ENCODE measurements around the gene CACNA1G.
A peak's percentile ranks its signal among the peaks of the same experiment; 100 is the strongest.

The CACNA1G gene

GRCh38 chr17:50570032-50570431 lies 9.5 kb downstream of the CACNA1G start:
- no peak for DNase-seq

- peak in 1 of 2 experiments; percentile 39 for DNase-seq
These were observed 10.0 kb downstream of the CACNA1G start for GRCh38 chr17:50570528-50570927.

- no peak for DNase-seq
These were observed 11.2 kb downstream of the CACNA1G start for GRCh38 chr17:50571681-50572080.

GRCh38 chr17:50572541-50572940 lies 12.0 kb downstream of the CACNA1G start:
- DNase-seq: no peak

- DNase-seq: no peak
These were observed 13.5 kb downstream of the CACNA1G start for GRCh38 chr17:50573866-50574611.

- peak in 1 of 2 experiments; percentile 68 for DNase-seq
These were observed 15.2 kb downstream of the CACNA1G start for GRCh38 chr17:50575581-50576210.

GRCh38 chr17:50576864-50577263 lies 16.3 kb downstream of the CACNA1G start:
- DNase-seq: no peak

- no peak for DNase-seq
These were observed 17.0 kb downstream of the CACNA1G start for GRCh38 chr17:50577451-50577954.

DNA sequence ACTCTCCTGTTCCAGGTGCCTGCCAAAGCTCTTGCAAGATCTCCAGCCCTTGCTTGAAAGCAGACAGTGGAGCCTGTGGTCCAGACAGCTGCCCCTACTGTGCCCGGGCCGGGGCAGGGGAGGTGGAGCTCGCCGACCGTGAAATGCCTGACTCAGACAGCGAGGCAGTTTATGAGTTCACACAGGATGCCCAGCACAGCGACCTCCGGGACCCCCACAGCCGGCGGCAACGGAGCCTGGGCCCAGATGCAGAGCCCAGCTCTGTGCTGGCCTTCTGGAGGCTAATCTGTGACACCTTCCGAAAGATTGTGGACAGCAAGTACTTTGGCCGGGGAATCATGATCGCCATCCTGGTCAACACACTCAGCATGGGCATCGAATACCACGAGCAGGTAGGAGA lies 17.7 kb downstream of the CACNA1G start:
- no peak for DNase-seq

DNA sequence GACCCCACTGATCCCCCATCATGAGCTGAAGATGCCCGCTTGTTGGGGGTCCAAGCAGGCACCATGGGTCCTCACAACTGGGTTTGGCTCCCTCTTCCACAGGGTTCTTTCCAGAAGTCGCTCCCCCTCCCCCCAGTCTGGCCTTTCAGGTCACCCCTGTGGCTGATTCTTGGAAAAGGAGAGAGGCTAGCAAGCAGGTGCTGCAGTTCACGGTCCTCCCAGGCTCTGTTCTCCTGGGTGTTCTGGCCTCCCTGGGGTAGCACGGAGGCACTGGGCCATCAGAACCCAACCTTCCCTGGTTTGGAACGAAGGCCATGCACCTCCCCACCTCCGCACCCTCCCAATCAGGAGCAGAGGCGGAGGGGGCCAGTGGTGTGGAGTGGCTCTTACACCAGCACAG lies 18.9 kb downstream of the CACNA1G start:
- DNase-seq: no peak

GRCh38 chr17:50580646-50581045 lies 20.1 kb downstream of the CACNA1G start:
- no peak for DNase-seq

- DNase-seq: no peak
These were observed 20.8 kb downstream of the CACNA1G start for GRCh38 chr17:50581316-50581715.

GRCh38 chr17:50582741-50583140 lies 22.2 kb downstream of the CACNA1G start:
- DNase-seq: no peak

GRCh38 chr17:50583641-50584040 lies 23.1 kb downstream of the CACNA1G start:
- no peak for DNase-seq

- DNase-seq: no peak
These were observed 23.6 kb downstream of the CACNA1G start for GRCh38 chr17:50584116-50584515.

GRCh38 chr17:50584749-50585148 lies 24.2 kb downstream of the CACNA1G start:
- DNase-seq: no peak

DNA sequence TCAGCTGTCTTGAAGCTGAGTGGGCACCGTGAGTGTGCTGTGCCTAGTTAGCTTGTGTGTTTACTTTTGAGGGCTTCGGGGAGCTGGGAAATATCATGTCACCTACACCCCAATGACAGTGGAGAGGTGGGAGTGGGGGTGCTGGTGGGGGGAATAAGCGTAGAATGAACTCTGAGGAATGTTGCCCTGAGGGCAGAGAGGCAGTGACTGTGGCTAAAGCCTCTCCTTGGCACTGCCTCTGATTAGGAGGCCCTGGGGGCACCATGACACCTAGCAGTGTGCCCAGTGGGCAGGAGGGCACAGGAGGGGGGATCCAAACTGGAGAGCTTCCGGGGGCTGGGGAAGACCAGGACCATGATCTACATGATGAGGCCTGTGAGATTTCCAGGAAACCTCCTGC lies 24.8 kb downstream of the CACNA1G start:
- DNase-seq: no peak

DNA sequence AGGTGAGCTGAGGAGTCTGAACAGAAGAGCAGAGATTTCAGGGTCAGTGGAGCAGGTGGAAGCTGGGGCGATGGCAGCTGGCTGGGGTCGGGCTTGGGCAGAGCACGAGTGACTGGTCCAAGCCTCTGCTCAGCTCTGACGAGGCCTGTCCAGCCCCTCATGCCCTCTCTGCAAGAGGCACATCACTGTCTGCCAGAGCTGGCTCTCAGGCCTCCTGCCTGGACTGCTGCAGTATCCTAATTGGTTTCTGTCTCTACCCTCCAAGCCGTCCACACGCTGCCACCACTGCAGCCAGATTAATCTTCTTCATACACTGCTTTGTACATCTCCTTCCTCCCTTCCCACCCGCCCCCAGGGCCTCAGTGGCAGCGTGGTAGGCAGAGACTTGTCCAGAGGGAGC lies 25.4 kb downstream of the CACNA1G start:
- DNase-seq: no peak

- no peak for DNase-seq
These were observed 26.1 kb downstream of the CACNA1G start for GRCh38 chr17:50586421-50587247.

DNA sequence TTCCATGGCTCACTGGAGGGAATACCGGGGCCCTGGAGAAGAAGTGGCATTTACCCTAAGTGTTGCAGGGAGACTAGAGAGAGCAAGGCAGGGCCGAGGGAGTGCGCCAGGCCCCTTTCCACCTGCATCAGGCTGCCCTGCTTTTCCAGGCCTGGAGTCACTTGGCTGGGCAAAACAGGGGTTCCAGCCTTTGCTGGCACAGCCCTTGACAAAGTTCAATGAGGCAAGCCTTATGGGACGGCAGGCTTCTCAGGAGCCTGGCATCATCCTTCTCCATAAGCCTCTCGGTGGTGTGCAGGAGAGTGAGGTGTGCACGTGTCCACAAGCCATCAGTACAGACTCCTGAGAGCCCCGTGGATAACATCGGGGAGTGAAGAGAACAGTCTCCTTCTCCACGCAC lies 27.1 kb downstream of the CACNA1G start:
- no peak for DNase-seq

- no peak for DNase-seq
These were observed 28.0 kb downstream of the CACNA1G start for GRCh38 chr17:50588391-50589049.

- DNase-seq: no peak
These were observed 28.7 kb downstream of the CACNA1G start for GRCh38 chr17:50589095-50589705.

Measured in NCI-H526 (cell line).